ENCODE results near the gene ASPSCR1. TPM values are rescaled to one million over a fixed set of nuclear protein-coding genes. Genes with fewer than 3 reads are reported as not detected.

ASPSCR1 gene
- total and polyA plus RNA-seq, 2 of the 13 experiments (the other 11 are each of a cell fraction or from before 2014, with no cell fraction given) = 274 to 314 TPM

DNA sequence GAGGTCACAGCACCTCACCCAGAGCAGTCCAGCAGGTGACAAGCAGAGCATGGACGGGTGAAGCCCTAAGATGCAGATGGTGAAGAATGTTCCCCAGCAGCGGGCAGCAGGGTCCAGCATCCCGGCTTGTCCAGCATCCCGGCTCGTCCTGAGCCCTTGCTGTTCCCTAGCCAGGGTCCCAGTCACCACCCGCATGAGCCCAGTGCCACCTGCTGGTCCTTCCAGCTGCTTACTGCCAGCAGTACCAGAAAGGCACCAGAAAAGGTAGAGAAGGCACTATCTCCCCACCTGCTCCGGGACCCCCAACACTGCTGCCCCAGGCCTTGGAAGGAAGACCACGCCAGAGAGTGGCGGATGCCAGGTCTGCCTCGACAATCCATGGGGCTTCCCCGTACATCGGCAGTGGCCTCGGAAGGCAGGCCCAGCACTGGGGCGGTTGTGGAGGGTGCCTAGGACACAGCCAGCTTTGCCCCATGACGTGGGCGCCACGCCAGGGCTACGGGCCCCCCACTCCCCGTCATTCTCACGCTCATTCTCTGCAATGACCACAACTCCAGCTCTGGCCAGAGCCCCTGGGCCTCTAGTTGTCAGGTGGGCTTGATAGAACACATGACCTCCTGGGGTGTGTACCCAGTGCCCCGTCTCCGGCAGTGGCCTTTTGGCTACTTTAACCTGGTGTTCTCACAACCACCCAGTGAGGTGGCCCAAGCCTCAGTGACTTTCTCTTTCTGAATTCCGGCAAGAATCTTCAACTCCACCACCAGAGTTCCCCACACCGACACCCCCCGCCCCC is 43.9 kb downstream of the ASPSCR1 start (continued):
- TF ChIP-seq SRSF1 (optimal IDR thresholded peaks at IDR 0.05; ENCODE audit: low read depth, low read length) (peak; percentile 70), ZNF503 (CRISPR knock-in tag; IDR thresholded peaks at IDR 0.05) (peak; percentile 9; the same call in 1 of the 2 replicates), ZNF432 (CRISPR knock-in tag; IDR thresholded peaks at IDR 0.05; ENCODE audit: borderline replicate concordance) (no peak), ZNF430 (CRISPR knock-in tag; IDR thresholded peaks at IDR 0.05) (peak; percentile 91; the same call in 1 of the 2 replicates), ISL2 (CRISPR knock-in tag; IDR thresholded peaks at IDR 0.05) (peak; percentile 79), ZNF30 (CRISPR knock-in tag; IDR thresholded peaks at IDR 0.05) (no peak; the same call in 1 of the 2 replicates), AHR (CRISPR knock-in tag; IDR thresholded peaks at IDR 0.05) (0 out of 2 replicates have a peak, but pooled peaks have one; percentile 52), ZNF253 (CRISPR knock-in tag; IDR thresholded peaks at IDR 0.05; ENCODE audit: borderline replicate concordance) (no peak; the same call in none of the 2 replicates), LCORL (IDR thresholded peaks at IDR 0.05) (no peak), LCORL (CRISPR knock-in tag; IDR thresholded peaks at IDR 0.05) (peak; percentile 81), SALL1 (CRISPR knock-in tag; IDR thresholded peaks at IDR 0.05) (peak; percentile 75), ZKSCAN5 (CRISPR knock-in tag; IDR thresholded peaks at IDR 0.05) (peak; percentile 59; the same call in 1 of the 2 replicates), RBM22 (optimal IDR thresholded peaks at IDR 0.05; ENCODE audit: low read length) (peak; percentile 78), FOXA3 (CRISPR knock-in tag; IDR thresholded peaks at IDR 0.05) (no peak; the same call in 1 of the 2 replicates), KLF13 (CRISPR knock-in tag; IDR thresholded peaks at IDR 0.05) (no peak; the same call in 1 of the 2 replicates), HOXD1 (CRISPR knock-in tag; IDR thresholded peaks at IDR 0.05) (peak; percentile 42; the same call in 1 of the 2 replicates), SP2 (CRISPR knock-in tag; IDR thresholded peaks at IDR 0.05) (peak; percentile 37), ZNF703 (CRISPR knock-in tag; IDR thresholded peaks at IDR 0.05; ENCODE audit: borderline replicate concordance) (no peak; the same call in none of the 2 replicates), ZNF761 (CRISPR knock-in tag; conservative IDR thresholded peaks at IDR 0.05) (peak; percentile 81; the same call in 1 of the 2 replicates), ZNF431 (CRISPR knock-in tag; IDR thresholded peaks at IDR 0.05; ENCODE audit: borderline replicate concordance, low read depth) (peak; percentile 78; the same call in 1 of the 2 replicates)
- TF ChIP-seq, protein P1, sequence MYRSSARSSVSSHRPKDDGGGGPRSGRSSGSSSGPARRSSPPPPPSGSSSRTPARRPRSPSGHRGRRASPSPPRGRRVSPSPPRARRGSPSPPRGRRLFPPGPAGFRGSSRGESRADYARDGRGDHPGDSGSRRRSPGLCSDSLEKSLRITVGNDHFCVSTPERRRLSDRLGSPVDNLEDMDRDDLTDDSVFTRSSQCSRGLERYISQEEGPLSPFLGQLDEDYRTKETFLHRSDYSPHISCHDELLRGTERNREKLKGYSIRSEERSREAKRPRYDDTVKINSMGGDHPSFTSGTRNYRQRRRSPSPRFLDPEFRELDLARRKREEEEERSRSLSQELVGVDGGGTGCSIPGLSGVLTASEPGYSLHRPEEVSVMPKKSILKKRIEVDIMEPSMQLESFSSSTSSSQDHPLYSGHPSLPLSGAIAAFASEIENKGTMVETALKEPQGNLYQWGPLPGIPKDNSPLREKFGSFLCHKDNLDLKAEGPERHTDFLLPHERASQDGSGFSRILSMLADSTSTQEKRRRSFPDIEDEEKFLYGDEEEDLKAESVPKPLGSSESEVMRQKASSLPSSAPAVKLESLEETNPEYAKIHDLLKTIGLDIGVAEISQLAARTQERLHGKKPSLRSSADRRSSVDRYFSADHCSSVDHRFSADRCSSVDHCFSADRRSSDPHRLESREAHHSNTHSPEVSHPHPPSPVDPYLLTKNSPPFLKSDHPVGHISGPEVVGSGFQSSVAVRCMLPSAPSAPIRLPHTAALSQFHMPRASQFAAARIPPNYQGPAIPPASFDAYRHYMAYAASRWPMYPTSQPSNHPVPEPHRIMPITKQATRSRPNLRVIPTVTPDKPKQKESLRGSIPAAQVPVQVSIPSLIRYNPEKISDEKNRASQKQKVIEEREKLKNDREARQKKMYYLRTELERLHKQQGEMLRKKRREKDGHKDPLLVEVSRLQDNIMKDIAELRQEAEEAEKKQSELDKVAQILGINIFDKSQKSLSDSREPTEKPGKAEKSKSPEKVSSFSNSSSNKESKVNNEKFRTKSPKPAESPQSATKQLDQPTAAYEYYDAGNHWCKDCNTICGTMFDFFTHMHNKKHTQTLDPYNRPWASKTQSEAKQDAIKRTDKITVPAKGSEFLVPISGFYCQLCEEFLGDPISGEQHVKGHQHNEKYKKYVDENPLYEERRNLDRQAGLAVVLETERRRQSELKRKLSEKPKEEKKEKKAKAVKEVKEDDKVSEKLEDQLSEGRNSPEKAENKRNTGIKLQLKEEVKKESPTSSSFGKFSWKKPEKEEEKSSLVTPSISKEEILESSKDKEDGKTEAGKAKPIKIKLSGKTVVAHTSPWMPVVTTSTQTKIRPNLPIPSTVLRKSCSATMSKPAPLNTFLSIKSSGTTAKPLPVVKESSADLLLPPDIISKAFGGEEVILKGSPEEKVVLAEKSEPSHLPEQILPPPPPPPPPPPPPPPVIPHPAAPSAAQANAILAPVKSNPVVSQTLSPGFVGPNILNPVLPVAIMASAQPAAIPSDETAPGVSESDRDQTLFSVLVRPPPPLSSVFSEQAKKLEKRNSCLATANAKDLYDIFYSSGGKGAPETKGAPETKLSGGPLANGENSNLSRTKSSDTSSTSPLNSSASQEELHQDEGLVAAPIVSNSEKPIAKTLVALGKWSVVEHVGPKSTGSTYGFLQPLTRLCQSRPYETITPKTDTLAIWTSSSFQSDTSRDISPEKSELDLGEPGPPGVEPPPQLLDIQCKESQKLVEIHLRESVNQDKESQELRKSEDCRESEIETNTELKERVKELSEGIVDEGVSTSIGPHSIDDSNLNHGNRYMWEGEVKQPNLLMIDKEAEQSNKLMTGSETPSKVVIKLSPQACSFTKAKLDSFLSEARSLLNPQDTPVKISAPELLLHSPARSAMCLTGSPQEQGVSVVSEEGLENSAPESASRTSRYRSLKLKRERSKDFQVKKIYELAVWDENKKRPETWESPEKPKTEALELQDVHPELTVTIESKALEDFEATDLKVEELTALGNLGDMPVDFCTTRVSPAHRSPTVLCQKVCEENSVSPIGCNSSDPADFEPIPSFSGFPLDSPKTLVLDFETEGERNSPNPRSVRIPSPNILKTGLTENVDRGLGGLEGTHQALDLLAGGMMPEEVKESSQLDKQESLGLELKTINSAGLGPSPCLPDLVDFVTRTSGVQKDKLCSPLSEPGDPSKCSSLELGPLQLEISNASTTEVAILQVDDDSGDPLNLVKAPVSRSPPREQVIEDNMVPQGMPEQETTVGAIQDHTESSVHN (CRISPR knock-in tag; IDR thresholded peaks at IDR 0.05) = peak; percentile 70; the same call in 1 of the 2 replicates
